Endothelial cell of umbilical vein (primary cell): Measurements from ENCODE around the gene PGF.

ENCODE experiments used
- EZH2 ChIP-seq: IDR thresholded peaks from 2 replicates; pipeline ENCODE4 v1.6.1; 2012; ENCODE audit warnings: borderline replicate concordance, low read depth, mild to moderate bottlenecking, moderate library complexity, low read length, inconsistent platforms; ENCODE audit not compliant: severe bottlenecking
- FOS ChIP-seq: IDR thresholded peaks from 2 replicates; pipeline ENCODE4 v1.6.1; 2011; ENCODE audit warnings: mild to moderate bottlenecking, low read length, moderate library complexity, borderline replicate concordance; ENCODE audit not compliant: insufficient read depth
- GATA2 ChIP-seq: IDR thresholded peaks from 2 replicates; pipeline ENCODE4 v1.7.0; 2011; ENCODE audit warnings: low read depth, mild to moderate bottlenecking, moderate library complexity, mixed read lengths, low read length; ENCODE audit not compliant: insufficient read length, insufficient read depth
- JUN ChIP-seq: IDR thresholded peaks from 2 replicates; pipeline ENCODE4 v1.6.1; 2011; ENCODE audit warnings: borderline replicate concordance, low read depth; ENCODE audit not compliant: insufficient read length, insufficient read depth
- MYC ChIP-seq: IDR thresholded peaks from one replicate; pipeline ENCODE4 v1.6.1; 2011; ENCODE audit warnings: mild to moderate bottlenecking, low read depth, low read length
- POLR2A ChIP-seq: IDR thresholded peaks from 2 replicates; pipeline ENCODE4 v1.6.1; 2012; ENCODE audit warnings: low read depth, mild to moderate bottlenecking, control low read depth, low read length
- POLR2AphosphoS5 ChIP-seq: IDR thresholded peaks from 2 replicates; pipeline ENCODE4 v1.6.1; 2012; ENCODE audit warnings: low read depth, mild to moderate bottlenecking, control low read depth, low read length, moderate library complexity; ENCODE audit not compliant: insufficient read depth
- TF ChIP-seq, protein P1 (sequence below), 2 donors: IDR thresholded peaks; 1 replicate in 1 of 2; 2 replicates in 1 of 2; pipeline ENCODE4 v1.5.1; 2011; ENCODE audit warnings: low read length in 2 of 2, mild to moderate bottlenecking in 2 of 2, moderate library complexity in 2 of 2, control low read depth in 1 of 2, inconsistent platforms in 1 of 2, low read depth in 1 of 2; ENCODE audit not compliant: insufficient read depth in 1 of 2; ENCODE audit errors: extremely low read depth in 1 of 2
- TF ChIP-seq, protein P2 (sequence below): IDR thresholded peaks from 2 replicates; pipeline ENCODE4 v1.6.1; 2011; ENCODE audit not compliant: insufficient read depth, insufficient read length

DNA sequence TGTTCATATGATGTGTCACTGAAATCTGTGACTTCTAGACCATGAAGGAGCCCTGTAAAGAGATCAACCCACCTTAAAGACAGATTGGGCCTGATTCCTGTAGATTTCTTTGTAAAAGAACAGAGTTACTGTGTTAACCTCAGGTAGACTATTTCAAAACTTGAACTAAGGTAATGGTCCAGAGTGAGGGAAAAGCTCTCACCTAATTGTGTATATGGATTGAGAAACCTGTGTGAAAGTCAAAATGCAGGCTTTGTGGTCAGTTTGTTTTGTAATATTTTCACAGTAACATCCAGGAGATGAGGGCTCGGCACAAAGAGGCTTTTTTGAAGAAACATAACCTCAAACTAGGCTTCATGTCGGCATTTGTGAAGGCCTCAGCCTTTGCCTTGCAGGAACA is 57.3 kb downstream of the PGF start:
- TF ChIP-seq, protein P1, sequence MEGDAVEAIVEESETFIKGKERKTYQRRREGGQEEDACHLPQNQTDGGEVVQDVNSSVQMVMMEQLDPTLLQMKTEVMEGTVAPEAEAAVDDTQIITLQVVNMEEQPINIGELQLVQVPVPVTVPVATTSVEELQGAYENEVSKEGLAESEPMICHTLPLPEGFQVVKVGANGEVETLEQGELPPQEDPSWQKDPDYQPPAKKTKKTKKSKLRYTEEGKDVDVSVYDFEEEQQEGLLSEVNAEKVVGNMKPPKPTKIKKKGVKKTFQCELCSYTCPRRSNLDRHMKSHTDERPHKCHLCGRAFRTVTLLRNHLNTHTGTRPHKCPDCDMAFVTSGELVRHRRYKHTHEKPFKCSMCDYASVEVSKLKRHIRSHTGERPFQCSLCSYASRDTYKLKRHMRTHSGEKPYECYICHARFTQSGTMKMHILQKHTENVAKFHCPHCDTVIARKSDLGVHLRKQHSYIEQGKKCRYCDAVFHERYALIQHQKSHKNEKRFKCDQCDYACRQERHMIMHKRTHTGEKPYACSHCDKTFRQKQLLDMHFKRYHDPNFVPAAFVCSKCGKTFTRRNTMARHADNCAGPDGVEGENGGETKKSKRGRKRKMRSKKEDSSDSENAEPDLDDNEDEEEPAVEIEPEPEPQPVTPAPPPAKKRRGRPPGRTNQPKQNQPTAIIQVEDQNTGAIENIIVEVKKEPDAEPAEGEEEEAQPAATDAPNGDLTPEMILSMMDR (IDR thresholded peaks at IDR 0.05; ENCODE audit: extremely low read depth in 1 of 2, insufficient read depth in 1 of 2, low read depth in 1 of 2, low read length in 2 of 2), result no peak
- TF ChIP-seq POLR2A, result no peak
- TF ChIP-seq EZH2, result no peak
- TF ChIP-seq GATA2, result no peak
- TF ChIP-seq FOS, result no peak
- no peak for TF ChIP-seq POLR2AphosphoS5
- TF ChIP-seq, protein P2, sequence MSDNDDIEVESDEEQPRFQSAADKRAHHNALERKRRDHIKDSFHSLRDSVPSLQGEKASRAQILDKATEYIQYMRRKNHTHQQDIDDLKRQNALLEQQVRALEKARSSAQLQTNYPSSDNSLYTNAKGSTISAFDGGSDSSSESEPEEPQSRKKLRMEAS, result no peak
- no peak for TF ChIP-seq MYC
- no peak for TF ChIP-seq JUN
